HG02642 (cell line): ENCODE data around the gene COL1A1.

ENCODE experiments used
- ATAC-seq: cut with Tn5 transposase; IDR thresholded peaks from one replicate; pipeline ENCODE4 v1.9.1; 2021; ENCODE audit warnings: mild to moderate bottlenecking; ENCODE audit not compliant: unreplicated experiment, poor library complexity

COL1A1 gene

DNA sequence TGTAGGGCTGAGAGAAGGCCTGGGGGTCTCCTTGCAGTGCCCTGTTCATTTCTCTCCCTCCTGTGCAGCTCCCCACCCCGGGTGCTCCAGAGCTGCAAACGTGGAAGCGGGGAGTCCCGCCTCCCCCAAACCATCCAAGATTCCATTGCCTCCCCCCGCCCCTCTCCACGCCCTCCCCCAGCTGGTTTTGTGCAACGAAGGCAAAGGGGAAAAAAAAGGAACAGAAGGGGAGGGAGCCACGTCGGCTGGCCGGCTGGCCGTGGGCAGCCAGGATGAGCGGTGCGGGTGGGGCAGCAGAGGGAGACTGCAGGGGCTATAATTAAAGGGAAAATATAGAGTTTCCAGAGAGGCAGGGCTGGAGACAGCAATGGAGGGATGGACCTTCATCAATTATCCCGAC lies 1.7 kb upstream of the COL1A1 start:
- ATAC-seq: no peak

DNA sequence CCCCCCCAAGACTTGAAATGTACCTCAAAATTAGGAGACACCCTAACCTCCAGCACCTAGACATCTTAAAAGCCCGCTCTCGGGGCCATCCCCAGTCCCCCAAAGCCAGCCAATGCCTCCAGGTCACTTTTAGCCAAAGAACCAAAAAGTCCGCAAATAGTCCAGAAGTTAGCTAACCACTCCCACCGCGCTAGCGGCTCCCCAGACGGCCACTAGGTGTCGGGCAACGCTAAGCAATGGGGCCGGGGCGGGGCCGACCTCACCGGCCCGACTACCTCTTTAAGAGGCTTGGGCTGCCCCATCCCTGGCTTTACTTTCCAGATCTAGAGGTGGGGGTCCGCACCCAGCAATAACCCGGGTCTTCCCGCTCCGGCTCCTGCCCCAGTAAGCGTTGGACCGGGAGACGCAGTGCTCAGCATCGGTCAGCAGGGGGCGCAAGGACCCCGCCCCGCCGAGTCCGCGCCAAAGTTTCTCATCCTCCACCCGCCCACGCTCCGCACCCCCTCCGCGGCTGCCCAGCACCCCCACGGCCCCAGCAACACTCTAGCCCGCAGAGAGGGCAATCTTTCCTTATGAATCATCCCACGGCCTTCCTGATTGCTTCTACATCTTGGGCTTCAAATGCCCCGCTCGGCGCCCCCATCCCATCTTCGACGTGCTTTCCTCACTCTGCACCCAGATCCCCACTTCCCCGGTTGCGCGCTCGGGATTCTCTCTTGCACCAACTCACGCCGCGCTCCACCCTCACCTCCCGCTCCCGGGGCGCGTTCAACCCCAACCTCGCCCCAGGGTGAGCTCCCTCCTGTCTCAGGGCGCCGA lies 765 bp downstream of the COL1A1 start:
- peak; percentile 64 for ATAC-seq

DNA sequence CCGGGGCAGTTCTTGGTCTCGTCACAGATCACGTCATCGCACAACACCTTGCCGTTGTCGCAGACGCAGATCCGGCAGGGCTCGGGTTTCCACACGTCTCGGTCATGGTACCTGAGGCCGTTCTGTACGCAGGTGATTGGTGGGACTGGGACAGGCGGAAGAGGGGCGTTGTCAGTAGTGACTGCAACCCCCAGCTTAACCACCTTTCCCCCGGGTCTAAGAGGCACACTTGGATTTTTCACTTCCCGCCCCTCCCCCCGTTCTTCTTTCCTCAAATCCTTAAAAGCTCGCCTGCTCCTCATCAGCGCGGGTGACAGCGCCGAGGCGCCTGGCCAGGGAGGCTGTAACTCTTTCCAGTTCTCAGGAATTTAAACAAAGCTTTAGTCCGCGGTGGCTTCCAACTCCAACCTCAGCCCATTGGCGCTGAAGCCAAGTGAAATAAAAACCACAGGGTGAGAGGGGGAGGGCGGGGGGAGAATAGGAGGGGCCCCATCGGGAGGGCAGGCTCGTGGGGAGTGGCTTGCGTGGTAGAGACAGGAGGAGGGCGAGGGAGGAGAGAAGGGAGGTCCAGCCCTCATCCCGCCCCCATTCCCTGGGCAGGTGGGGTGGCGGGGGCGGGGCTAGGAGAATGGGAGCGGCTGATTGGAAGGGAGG lies 1.5 kb downstream of the COL1A1 start:
- peak; percentile 41 for ATAC-seq

DNA sequence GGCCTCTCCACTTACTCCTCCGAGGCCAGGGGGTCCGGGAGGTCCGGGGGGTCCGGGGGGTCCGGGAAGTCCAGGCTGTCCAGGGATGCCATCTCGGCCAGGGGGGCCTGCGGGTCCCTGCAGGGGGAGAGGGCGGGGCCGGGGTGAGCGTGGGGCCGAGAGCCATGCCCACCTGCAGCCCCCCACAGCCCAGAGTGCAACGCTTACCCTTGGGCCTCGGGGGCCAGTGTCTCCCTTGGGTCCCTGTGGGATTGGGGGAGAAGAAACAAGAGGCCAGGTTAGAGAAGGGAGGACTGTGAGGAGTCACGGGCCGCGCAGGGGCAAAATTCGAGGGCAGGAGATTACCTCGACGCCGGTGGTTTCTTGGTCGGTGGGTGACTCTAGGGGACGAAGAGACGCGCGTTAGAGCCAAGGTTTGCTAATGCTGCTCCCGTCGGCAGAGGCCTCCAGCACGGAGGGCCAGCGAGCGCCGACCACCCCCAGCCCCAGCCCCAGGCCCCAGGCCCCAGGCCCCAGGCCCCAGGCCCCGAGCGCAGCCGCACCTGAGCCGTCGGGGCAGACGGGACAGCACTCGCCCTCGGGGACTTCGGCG lies 2.1 kb downstream of the COL1A1 start:
- ATAC-seq: no peak

DNA sequence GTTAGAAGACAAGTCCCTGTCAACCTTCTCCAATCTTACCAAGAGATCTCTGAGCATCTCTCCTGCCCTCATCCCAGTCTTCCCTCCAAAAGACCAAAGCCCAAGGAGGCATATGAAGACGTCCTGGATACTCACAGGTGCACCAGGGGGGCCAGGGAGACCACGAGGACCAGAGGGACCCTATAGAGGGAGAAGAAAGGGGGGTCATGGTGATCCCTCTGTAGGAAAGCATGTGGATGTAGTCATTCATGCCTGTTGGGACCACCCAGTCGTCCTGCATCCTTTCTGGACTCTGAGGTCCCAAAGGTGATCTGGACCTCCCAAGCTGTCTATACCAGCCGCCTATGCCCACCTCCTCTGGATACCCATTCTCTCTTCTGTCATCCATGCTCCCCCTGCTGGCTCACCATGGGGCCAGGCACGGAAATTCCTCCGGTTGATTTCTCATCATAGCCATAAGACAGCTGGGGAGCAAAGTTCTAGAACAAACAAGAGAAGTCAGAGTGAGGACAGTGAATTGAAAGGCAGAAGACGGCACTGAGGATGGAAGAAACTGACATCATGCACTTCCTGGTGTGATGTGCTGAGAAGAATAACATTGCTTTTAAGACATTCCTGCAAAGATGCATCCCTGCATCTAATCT lies 3.3 kb downstream of the COL1A1 start:
- ATAC-seq: no peak

DNA sequence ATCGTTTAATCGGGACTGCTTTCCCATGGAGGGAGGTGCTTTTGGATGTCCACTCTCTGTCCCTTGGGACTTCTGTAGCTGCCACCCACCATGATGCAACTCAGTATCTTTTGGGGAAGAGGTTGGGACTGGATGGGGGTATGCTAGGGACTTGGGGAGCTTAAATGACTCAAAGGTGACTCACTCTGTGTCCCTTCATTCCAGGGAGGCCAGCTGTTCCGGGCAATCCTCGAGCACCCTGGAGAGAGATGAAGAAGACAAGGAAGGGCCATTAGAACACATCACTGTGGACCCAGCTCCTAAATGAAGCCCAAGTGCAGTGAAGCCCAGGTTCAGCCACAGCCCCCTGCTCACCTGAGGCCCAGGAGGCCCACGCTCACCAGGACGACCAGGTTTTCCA lies 4.6 kb downstream of the COL1A1 start:
- ATAC-seq: no peak

DNA sequence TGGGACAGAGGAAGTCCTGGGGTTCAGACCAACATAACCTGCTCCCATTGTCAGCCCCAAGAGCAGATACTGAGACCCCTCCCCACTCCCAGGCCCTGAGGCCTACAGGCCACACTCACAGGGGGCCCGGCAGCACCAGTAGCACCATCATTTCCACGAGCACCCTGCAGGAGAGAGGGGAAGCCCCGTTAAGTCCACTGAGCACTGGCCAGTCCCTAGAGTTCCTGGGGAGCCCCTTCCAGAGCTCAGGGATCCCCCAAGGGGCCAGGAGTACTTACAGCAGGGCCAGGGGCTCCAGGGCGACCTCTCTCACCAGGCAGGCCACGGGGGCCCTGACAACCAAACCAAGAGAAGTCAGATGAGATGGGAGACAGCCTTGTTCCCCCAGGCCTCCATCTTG lies 5.4 kb downstream of the COL1A1 start:
- no peak for ATAC-seq

DNA sequence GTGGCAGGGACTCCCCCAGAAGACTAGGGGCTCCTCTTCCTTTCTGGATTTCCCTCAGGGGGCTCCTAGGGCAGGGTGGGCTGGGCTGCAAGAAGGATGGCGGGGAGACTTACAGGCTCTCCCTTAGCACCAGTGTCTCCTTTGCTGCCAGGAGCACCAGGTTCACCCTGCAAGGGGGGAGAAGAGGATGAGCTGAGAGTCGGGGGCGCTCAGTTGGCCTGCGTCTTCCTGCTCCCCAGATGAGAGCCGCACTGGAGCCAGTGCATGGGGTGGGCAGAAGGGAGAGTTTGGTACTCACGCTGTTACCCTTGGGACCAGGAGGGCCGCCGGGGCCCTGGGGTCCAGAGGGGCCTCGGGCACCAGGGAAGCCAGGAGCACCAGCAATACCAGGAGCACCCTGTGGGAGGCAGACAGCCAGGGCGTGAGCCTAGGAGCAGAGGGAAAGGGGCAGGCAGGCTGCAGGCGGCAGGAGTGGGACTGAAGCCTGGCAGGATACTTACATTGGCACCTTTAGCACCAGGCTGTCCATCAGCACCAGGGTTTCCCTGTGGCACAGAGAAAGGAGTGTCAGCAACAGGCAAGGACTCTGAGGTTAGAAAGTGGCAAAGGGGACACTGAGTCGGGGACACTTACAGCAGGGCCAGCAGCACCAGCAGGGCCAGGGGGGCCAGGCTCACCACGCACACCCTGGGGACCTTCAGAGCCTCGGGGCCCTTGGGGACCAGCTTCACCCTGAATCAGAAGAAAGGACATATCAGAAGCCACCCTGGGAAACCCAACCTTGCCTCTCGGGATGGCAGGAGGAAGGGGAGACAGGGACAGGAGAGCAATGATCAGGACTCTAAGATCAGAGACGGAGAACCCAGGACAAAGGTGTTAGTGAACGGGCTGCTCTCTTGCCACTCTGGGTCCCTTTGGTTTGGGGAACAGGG lies 6.2 kb downstream of the COL1A1 start:
- no peak for ATAC-seq

DNA sequence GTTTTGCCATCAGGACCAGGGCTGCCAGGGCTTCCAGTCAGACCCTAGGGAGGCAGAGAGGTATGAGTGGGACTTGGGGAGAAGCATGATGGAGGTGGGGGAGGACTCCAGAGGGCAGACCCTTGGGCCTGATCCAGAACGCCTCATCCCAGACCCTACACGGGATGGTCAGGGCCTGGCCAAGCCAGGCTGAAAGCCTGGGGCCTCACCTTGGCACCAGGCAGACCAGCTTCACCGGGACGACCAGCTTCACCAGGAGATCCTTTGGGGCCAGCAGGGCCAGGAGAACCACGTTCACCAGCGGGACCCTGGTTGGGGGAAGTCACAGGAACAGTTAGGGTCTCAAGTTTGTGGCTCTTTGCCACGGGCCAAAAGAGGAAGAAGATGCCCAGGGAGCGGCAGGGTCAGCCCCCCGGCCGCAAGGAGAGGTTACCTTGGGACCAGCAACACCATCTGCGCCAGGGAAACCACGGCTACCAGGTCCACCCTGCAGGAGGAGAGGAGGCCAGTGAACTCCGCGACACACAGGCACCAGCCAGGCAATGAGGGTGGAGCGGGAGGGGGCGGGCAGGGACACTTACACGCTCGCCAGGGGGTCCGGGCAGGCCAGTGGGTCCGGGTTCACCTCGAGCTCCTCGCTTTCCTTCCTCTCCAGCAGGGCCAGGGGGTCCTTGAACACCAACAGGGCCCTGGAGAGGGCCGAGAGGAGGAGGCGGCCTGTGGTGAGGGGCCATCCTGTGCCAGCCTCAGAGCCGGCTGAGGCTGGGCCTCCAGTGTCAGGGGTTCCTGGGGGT lies 7.1 kb downstream of the COL1A1 start:
- ATAC-seq: no peak

DNA sequence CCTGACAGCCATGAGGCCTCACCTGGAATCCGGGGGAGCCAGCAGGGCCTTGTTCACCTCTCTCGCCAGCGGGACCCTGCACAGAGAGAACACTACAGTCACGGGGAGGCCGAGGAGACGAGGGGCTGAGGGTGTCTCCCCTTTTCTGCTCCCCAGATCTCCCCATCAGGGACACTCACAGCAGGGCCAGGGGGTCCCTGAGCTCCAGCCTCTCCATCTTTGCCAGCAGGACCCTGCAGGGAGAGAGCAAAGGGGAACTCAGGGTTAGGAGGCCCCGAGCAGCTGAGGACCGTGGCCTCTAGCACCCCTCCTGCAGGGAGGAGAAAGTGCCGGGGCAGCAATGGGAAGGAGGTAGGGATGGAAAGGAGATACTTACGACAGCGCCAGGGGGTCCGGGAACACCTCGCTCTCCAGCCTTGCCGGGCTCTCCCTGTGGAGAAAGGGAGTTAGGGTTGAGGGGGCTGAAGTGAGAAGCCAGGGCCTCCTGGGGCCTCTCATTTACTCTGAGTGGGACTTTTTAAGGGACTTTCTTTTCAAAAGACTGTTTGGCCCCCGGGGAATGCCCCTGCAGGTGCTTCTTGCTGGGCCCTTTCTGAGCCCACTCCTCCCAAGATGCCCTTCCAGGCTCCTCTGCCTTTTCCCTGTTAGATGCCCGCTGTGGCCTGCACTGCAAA lies 8.7 kb downstream of the COL1A1 start:
- ATAC-seq: no peak

DNA sequence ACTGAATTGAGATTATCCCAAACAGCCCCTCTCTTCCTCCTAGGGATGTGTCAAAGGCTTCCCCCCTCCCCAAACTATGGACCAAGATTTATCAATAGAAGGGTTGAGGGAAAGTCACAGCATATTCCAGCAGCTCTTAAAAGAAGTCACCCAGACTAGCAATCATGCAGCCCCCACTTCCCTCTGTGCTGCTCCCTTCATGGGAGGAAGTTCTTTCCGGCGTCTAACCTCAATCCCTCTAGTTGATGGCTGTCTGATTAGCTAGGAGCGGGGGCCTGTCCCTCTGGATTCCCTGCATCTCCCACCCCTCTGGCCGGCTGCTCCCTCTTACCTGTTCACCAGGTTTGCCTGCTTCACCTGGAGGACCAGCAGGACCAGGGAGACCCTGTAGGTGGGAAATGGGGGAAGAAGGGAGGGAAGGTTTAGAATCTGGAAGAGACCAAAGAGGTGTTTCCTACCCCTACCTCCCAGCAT lies 9.2 kb downstream of the COL1A1 start:
- no peak for ATAC-seq

DNA sequence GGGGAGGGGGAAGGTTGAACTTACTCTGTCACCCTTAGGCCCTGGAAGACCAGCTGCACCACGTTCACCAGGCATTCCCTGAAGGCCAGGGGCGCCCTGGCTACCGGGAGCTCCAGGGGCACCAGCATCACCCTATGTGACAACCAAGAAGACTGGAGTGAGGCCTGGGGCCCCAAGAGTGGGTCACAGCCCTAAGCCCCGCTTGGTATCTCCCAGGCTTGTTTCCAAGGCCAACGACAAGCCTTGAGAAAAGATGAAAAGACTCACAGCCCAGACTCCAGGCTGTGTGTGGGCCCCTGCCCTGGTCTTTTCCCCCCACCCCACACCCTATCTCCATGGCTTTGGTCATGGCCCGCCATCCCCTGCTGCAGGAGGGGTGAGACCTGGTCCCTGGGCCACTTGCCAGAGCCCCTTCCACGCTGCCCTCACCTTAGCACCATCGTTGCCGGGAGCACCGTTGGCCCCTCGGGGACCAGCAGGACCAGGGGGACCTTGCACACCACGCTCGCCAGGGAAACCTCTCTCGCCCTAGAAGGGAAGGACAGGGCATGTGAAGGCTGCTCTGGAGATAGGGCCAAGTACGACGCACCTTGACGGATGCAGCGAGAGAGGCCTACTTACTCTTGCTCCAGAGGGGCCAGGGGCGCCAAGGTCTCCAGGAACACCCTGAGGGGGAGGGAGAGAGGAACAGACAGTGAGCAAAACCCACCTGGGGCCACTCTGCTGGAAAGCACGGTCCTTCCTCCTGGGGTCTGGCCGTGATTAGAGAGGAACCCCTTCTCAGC lies 9.9 kb downstream of the COL1A1 start:
- ATAC-seq: no peak

DNA sequence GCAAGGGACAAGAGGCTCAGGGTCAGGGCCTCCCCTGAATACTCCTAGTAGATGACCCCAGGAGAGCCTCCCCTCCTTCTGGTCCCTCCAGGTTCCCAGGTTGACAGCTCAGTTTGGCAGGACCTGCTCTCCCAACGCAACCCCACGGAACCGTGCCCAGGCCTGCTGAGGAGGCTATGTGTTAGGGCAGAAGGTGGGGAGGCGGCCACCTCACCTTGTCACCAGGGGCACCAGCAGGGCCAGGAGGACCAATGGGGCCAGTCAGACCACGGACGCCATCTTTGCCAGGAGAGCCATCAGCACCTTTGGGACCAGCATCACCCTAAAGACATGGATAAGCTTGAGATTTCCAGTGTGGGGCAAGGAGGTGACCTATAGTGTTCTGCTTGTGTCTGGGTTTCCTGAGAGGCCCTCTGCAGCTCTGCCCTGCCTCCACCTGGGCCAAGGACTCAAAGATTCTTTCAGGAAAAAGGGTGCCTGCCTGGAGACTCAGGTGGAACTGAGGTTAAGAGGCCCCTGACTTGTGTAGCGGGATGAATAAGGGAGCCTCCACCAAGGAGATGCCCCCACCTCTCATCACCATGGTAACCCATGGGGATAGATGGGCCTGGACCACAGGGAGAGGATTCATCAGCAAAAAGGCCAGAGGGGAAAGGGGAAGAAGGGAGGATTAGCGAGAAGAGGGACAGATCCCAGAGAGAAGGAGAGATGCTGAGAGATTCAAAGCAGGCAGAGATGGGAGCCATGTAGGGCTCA lies 10.7 kb downstream of the COL1A1 start:
- ATAC-seq: no peak

DNA sequence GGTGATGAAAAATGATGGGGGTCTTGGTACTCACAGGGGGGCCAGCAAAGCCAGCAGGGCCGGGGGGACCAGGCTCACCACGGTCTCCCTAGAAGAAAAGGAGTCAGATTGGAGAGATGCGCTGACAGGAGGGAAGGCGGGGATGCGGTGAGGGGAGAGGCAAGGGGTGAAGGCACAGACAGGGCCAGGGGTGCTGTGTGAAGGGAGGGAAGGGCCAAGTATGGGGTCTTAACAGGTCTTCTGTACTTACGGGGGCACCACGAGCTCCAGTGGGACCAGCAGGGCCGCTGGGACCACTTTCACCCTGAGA lies 11.2 kb downstream of the COL1A1 start:
- no peak for ATAC-seq

DNA sequence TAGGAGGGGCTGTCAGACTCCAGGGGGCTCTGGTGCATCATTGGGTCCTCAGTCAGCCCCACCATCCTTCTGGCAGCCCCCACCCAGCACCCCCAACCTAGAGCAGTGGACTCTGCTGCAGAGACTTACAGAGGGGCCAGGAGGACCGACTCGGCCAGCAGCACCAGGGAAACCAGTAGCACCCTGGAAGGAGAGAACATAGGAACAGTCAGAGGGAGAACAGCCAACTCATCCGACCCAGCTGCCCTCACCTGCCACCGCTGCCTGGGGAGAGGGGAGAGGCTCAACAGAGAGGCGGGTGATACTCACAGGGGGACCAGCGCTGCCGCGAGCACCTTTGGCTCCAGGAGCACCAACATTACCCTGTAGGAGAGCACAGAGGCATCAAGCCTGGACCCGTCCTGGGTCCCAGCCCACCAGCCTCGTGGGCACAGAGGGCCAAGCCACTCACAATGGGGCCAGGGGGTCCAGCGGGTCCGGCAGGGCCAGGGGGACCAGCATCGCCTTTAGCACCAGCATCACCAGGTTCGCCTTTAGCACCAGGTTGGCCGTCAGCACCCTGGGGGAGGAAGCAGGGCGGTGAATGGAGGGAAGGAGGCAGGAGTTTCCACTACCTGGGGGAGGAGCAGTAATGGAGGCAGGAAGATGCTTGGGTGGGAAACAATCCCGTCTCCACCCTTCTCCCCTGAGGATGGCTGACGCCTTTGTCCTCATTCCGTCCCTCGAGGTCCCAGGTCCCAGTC lies 11.7 kb downstream of the COL1A1 start:
- no peak for ATAC-seq

DNA sequence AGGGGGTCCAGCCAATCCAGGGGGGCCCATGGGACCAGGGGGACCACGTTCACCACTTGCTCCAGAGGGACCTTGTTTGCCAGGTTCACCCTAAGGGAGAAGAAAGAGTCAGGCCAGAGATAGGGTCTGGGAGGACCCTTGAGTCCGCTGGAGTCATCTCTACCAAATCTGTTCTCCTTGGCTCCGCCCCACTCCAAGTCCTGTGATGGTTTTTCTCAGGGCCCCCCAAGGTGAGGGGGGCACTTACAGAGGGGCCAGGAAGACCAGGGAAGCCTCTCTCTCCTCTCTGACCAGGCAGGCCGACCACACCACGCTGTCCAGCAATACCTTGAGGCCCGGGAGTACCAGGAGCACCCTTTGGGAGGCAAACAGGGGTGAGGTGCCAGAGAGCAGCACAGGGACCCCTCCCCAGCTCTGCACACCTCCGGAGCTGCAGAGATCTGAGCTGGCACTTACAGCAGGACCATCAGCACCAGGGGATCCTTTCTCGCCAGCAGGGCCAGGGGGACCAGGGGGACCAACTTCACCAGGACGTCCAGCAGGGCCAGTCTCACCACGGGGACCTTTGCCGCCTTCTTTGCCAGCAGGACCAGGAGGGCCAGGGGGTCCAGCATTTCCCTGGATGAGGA lies 12.4 kb downstream of the COL1A1 start:
- ATAC-seq: no peak
